K562 (cell line): ENCODE measurements around the gene SHB. TPM values are rescaled to one million over a fixed set of nuclear protein-coding genes. Genes with fewer than 3 reads are reported as not detected.

ENCODE experiments used
- ARID1B ChIP-seq: fragments of 450-650 bp; IDR thresholded peaks from 2 replicates; pipeline ENCODE4 v1.6.1; 2016; ENCODE audit warnings: antibody characterized with exemption, mild to moderate bottlenecking, inconsistent platforms
- ATF7 ChIP-seq: fragments of 450-650 bp; IDR thresholded peaks from 2 replicates; pipeline ENCODE4 v1.7.1; 2014; ENCODE audit warnings: mild to moderate bottlenecking, moderate library complexity
- CBFA2T2 ChIP-seq: fragments of 450-650 bp; conservative IDR thresholded peaks from 2 replicates; pipeline ENCODE4 v1.6.1; 2017; ENCODE audit warnings: mild to moderate bottlenecking
- CBX5 ChIP-seq: IDR thresholded peaks from 2 replicates; pipeline ENCODE4 v1.6.1; 2014; ENCODE audit warnings: low read depth, borderline replicate concordance
- ETS2 ChIP-seq: IDR thresholded peaks from 2 replicates; pipeline ENCODE4 v1.6.1; 2016; ENCODE audit warnings: borderline replicate concordance, missing genetic modification characterization, mild to moderate bottlenecking, moderate library complexity, missing compliant biosample characterization; ENCODE audit not compliant: poor library complexity, severe bottlenecking
- HNRNPUL1 ChIP-seq: fragments of 200-400 bp; formaldehyde crosslinking; IDR thresholded peaks from 2 replicates; pipeline ENCODE4 v1.6.1; 2017; ENCODE audit warnings: low read length
- HOMEZ ChIP-seq: fragments of 250-450 bp; sonication (Bioruptor Pico); IDR thresholded peaks from 2 replicates; pipeline ENCODE4 v1.4.0; 2020; ENCODE audit warnings: mild to moderate bottlenecking, moderate library complexity
- KAT2B ChIP-seq: IDR thresholded peaks from one replicate; pipeline ENCODE4 v1.6.1; 2012; ENCODE audit warnings: low read depth, mild to moderate bottlenecking, control low read depth, inconsistent platforms, low read length, moderate library complexity
- NFIC ChIP-seq: fragments of 450-650 bp; IDR thresholded peaks from 2 replicates; pipeline ENCODE4 v1.6.1; 2017; ENCODE audit warnings: mild to moderate bottlenecking, inconsistent platforms
- OTX1 ChIP-seq: fragments of 450-650 bp; formaldehyde crosslinking; IDR thresholded peaks from 2 replicates; pipeline ENCODE4 v1.4.0; 2022; ENCODE audit warnings: mild to moderate bottlenecking
- ZBTB34 ChIP-seq: fragments of 250-450 bp; sonication (Bioruptor Pico); IDR thresholded peaks from 2 replicates; pipeline ENCODE4 v1.8.0; 2021; ENCODE audit warnings: mild to moderate bottlenecking, moderate library complexity
- ZNF431 ChIP-seq: sonication (generic); formaldehyde crosslinking; IDR thresholded peaks from 2 replicates; pipeline ENCODE4 v1.8.0; 2022; ENCODE audit warnings: mild to moderate bottlenecking, missing genetic modification reagents
- ZNF707 ChIP-seq: fragments of 250-450 bp; sonication (Bioruptor Pico); conservative IDR thresholded peaks from 2 replicates; pipeline ENCODE4 v1.8.0; 2022; ENCODE audit warnings: inconsistent platforms, mild to moderate bottlenecking, moderate library complexity
- ZNF717 ChIP-seq: fragments of 250-450 bp; sonication (Bioruptor Pico); IDR thresholded peaks from 2 replicates; pipeline ENCODE4 v1.5.0; 2021
- polyA plus RNA-seq, 8 experiments: library from polyadenylated mRNA; depleted of rRNA in 4 of 8; stranded (reverse) in 5 of 8; unstranded in 3 of 8; fragments of >200 nt; fragmentation: Nextera tagmentation in 2 of 8; fragmentation: Illumina TruSeq in 1 of 8; extraction: Ambion mirVana in 2 of 8; extraction: Trizol in 1 of 8; gene quantifications; 2 replicates each; pipeline versions ENCODE4 v1.2.1 to v1.2.3, GENCODE V29; 2011 to 2014; ENCODE audit warnings: inconsistent platforms in 1 of 8, missing spikeins in 1 of 8
- total RNA-seq, 7 experiments: library from RNA; depleted of rRNA in 6 of 7; stranded (reverse); fragments of >200 nt in 6 of 7; fragmentation: Illumina TruSeq in 2 of 7; extraction: Trizol in 2 of 7; gene quantifications; 2 replicates each; pipeline versions ENCODE4 v1.2.1 to v1.2.3, GENCODE V29; 2011 to 2021; ENCODE audit warnings: low replicate concordance in 1 of 7
- TF ChIP-seq, protein P1 (sequence below): fragments of 150-350 bp; conservative IDR thresholded peaks from 2 replicates; pipeline ENCODE4 v1.6.1; 2014; ENCODE audit warnings: low read length
- TF ChIP-seq, protein P2 (sequence below), 2 experiments: IDR thresholded peaks in 1 of 2; conservative IDR thresholded peaks in 1 of 2; 2 replicates each; pipeline ENCODE4 v1.6.1; 2016; ENCODE audit warnings: low read depth in 2 of 2, mild to moderate bottlenecking in 1 of 2, missing compliant biosample characterization in 1 of 2, missing genetic modification characterization in 1 of 2, moderate library complexity in 1 of 2

Gene SHB
- total and polyA plus RNA-seq, 9 of the 15 experiments (the other 6 are each of a cell fraction or from before 2014, with no cell fraction given), result 0.78 to 16.0 (median 5.3) TPM

GRCh38 chr9:38018241-38018957, 50.6 kb downstream of the SHB start (continued):
- TF ChIP-seq, protein P1, sequence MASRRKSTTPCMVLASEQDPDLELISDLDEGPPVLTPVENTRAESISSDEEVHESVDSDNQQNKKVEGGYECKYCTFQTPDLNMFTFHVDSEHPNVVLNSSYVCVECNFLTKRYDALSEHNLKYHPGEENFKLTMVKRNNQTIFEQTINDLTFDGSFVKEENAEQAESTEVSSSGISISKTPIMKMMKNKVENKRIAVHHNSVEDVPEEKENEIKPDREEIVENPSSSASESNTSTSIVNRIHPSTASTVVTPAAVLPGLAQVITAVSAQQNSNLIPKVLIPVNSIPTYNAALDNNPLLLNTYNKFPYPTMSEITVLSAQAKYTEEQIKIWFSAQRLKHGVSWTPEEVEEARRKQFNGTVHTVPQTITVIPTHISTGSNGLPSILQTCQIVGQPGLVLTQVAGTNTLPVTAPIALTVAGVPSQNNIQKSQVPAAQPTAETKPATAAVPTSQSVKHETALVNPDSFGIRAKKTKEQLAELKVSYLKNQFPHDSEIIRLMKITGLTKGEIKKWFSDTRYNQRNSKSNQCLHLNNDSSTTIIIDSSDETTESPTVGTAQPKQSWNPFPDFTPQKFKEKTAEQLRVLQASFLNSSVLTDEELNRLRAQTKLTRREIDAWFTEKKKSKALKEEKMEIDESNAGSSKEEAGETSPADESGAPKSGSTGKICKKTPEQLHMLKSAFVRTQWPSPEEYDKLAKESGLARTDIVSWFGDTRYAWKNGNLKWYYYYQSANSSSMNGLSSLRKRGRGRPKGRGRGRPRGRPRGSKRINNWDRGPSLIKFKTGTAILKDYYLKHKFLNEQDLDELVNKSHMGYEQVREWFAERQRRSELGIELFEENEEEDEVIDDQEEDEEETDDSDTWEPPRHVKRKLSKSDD, result no peak
- no peak for TF ChIP-seq ETS2 (tag)
- TF ChIP-seq NFIC, result no peak
- TF ChIP-seq HOMEZ (CRISPR knock-in tag), result no peak
- no peak for TF ChIP-seq OTX1 (CRISPR knock-in tag)
- no peak for TF ChIP-seq ARID1B
- no peak for TF ChIP-seq ZNF717 (CRISPR knock-in tag)
- no peak for TF ChIP-seq KAT2B
- no peak for TF ChIP-seq ZNF707 (CRISPR knock-in tag)
- no peak for TF ChIP-seq ATF7
- TF ChIP-seq CBX5, result no peak
- TF ChIP-seq ZNF431 (CRISPR knock-in tag), result no peak
- TF ChIP-seq, protein P2, sequence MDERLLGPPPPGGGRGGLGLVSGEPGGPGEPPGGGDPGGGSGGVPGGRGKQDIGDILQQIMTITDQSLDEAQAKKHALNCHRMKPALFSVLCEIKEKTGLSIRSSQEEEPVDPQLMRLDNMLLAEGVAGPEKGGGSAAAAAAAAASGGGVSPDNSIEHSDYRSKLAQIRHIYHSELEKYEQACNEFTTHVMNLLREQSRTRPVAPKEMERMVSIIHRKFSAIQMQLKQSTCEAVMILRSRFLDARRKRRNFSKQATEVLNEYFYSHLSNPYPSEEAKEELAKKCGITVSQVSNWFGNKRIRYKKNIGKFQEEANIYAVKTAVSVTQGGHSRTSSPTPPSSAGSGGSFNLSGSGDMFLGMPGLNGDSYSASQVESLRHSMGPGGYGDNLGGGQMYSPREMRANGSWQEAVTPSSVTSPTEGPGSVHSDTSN (CRISPR knock-in tag; IDR thresholded peaks at IDR 0.05; ENCODE audit: low read depth), result no peak
- TF ChIP-seq, protein P2 (tag; conservative IDR thresholded peaks at IDR 0.05; ENCODE audit: low read depth), result no peak
- TF ChIP-seq CBFA2T2, result no peak
- TF ChIP-seq ZBTB34 (CRISPR knock-in tag), result no peak
- no peak for TF ChIP-seq HNRNPUL1
